ENCODE results near the gene THSD7B. TPM values are rescaled to one million over a fixed set of nuclear protein-coding genes. Genes with fewer than 3 reads are reported as not detected.

The THSD7B gene
- total RNA-seq, 2 donors from 2014 or later: 0.95 to 12.7 TPM

DNA sequence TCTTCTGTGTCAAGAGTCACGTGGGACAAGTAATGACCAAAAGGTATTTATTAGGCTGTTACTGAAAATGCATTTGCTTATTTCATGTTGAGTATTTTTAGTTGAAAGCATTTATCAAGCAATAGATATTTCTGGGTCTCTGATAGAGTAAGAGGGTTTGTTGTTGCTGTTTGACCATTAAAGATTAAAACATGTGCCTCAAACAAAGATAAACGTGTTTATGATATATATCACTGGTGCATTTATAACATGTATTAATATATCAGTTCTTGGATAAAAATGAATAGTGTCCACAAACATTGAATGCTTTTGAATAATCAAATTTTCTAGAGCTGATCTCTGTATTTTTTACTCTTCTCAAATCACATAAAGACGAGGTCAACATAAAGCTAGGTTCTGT lies 467.7 kb downstream of the THSD7B start:
- Histone ChIP-seq H3K4me3 (no peak overlapping the region), H3K27me3 (replicated peaks; ENCODE audit: insufficient read depth) (no peaks in the 10 kb centered on the region), H3K27ac (no peak overlapping the region), H3K4me1 (ENCODE audit: control insufficient read depth in 1 of 2, low read depth in 2 of 2) (peaks cover 10 to 39% of the 10 kb centered on the region in 2 donors), H3K36me3 (no peaks in the 10 kb centered on the region), H3K9me3 (no peaks in the 10 kb centered on the region)
- ATAC-seq (ENCODE audit: insufficient number of reproducible peaks, low FRiP score, low read depth): no peak
- TF ChIP-seq, protein P1, sequence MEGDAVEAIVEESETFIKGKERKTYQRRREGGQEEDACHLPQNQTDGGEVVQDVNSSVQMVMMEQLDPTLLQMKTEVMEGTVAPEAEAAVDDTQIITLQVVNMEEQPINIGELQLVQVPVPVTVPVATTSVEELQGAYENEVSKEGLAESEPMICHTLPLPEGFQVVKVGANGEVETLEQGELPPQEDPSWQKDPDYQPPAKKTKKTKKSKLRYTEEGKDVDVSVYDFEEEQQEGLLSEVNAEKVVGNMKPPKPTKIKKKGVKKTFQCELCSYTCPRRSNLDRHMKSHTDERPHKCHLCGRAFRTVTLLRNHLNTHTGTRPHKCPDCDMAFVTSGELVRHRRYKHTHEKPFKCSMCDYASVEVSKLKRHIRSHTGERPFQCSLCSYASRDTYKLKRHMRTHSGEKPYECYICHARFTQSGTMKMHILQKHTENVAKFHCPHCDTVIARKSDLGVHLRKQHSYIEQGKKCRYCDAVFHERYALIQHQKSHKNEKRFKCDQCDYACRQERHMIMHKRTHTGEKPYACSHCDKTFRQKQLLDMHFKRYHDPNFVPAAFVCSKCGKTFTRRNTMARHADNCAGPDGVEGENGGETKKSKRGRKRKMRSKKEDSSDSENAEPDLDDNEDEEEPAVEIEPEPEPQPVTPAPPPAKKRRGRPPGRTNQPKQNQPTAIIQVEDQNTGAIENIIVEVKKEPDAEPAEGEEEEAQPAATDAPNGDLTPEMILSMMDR (IDR thresholded peaks at IDR 0.05): no peak
- no peak for DNase-seq (ENCODE audit: low spot score)

DNA sequence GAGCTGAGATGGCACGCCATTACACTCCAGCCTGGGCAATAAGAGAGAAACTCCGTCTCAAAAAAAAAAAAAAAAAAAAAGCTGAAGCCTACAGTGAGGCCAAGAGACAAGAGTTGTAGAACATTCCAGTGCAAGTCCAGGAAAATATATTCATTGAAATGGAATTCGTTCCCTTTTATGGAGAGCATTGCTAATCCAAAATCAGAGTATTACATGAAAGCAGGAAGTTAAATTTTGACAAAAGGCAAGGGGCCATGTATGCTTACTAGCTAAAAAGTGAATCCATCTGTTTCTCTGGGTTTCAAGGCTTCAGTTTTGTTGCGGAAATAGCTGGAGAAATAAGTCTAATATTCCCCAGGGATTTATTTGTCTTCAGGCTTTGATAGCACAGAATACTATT lies 471.7 kb downstream of the THSD7B start:
- no peaks in the 10 kb centered on the region for H3K36me3 ChIP-seq
- peak overlapping the region; percentile 80 to 84 for H3K27ac ChIP-seq
- H3K9me3 ChIP-seq: no peaks in the 10 kb centered on the region
- H3K27me3 ChIP-seq (replicated peaks; ENCODE audit: insufficient read depth): no peaks in the 10 kb centered on the region
- ATAC-seq (ENCODE audit: insufficient number of reproducible peaks, low FRiP score, low read depth) (peak; percentile 93), DNase-seq (ENCODE audit: low spot score) (no peak)
- no peak overlapping the region for H3K4me3 ChIP-seq
- TF ChIP-seq, protein P1 (IDR thresholded peaks at IDR 0.05): no peak
- peaks cover 4 to 29% of the 10 kb centered on the region in 2 donors for H3K4me1 ChIP-seq (ENCODE audit: control insufficient read depth in 1 of 2, low read depth in 2 of 2)

DNA sequence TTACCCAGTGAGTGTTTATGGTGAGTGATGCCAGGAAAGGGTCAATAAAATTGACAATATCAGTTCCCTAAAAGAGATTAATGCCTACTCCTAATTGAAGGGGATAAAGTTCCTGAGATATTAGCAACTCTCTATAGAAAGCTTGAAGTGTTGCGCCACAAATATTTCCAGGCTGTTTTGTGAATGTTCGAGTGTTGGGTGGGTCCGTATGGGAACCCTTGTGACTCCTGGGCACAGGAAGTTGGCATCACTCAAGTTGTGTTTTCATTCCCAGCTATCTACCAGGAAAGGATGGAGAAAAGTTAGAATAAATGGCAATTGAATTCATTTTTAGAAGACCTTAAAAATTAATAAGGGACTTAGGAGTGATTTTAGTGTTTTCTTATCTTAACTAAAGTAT lies 472.7 kb downstream of the THSD7B start:
- TF ChIP-seq, protein P1 (IDR thresholded peaks at IDR 0.05): no peak
- no peaks in the 10 kb centered on the region for H3K9me3 ChIP-seq
- no peak overlapping the region for H3K4me3 ChIP-seq
- H3K27ac ChIP-seq: peak overlapping the region; percentile 80 to 84
- DNase-seq (ENCODE audit: low spot score) (no peak), ATAC-seq (ENCODE audit: insufficient number of reproducible peaks, low FRiP score, low read depth) (no peak)
- H3K4me1 ChIP-seq (ENCODE audit: control insufficient read depth in 1 of 2, low read depth in 2 of 2): peaks cover 4 to 25% of the 10 kb centered on the region in 2 donors
- no peaks in the 10 kb centered on the region for H3K27me3 ChIP-seq (replicated peaks; ENCODE audit: insufficient read depth)
- no peaks in the 10 kb centered on the region for H3K36me3 ChIP-seq

DNA sequence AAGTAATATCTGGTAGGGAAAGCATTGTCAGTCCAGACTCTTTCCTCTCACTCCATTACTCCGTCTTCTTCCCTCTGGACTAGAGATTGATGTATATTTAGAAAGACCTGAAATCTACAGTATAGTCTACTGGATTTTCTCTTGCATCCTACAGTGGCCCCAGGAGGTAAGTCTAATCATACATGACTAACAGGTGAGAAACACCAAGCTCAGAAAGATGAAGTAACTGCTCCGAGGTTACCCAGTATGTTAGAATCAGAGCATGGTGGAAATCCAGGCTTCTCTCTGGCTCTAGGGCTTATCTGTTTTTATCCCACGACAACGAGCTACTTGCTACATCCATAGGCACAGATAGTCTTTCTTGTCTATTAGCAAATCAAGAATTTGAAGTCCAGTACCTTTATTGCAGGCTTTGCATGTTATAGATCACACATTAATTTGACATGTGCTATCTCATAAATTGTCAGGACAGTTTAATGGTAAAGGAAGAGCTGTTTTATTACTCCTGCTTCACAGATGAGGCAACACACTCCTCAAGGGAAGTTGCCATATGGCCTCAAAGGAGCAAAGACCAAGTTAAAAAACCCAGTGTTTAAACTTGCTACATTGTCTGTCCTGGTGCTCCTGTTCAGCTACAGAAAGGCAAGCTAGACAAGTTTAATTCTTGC lies 484.3 kb downstream of the THSD7B start:
- H3K27me3 ChIP-seq (replicated peaks; ENCODE audit: insufficient read depth): no peaks in the 10 kb centered on the region
- H3K4me3 ChIP-seq: no peak overlapping the region
- H3K4me1 ChIP-seq (ENCODE audit: control insufficient read depth in 1 of 2, low read depth in 2 of 2): peaks cover 13 to 17% of the 10 kb centered on the region in 2 donors
- TF ChIP-seq, protein P1 (IDR thresholded peaks at IDR 0.05): no peak
- H3K36me3 ChIP-seq: no peaks in the 10 kb centered on the region
- no peak overlapping the region for H3K27ac ChIP-seq
- H3K9me3 ChIP-seq: no peaks in the 10 kb centered on the region
- DNase-seq (ENCODE audit: low spot score) (no peak), ATAC-seq (ENCODE audit: insufficient number of reproducible peaks, low FRiP score, low read depth) (no peak)

DNA sequence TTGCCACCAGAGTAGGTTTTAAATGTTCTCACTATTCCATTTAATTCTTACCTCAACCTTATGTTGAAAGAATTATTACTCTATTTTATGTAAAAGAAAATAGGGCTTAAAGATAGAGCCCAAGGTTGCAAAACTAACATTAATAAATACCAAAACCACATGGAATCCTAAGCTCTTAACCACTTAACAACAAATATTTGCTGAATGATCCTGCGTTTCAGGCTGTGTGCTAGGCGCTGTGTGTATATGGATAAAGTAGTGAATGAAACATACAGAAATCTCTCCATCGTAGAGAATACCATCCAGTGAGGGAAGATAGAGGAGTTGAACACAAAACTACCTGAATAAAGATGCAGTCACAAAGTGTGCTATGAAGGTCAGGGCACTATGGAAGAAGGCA lies 485.1 kb downstream of the THSD7B start:
- H3K9me3 ChIP-seq: no peaks in the 10 kb centered on the region
- TF ChIP-seq, protein P1 (IDR thresholded peaks at IDR 0.05): no peak
- no peaks in the 10 kb centered on the region for H3K36me3 ChIP-seq
- no peak overlapping the region for H3K4me3 ChIP-seq
- no peaks in the 10 kb centered on the region for H3K27me3 ChIP-seq (replicated peaks; ENCODE audit: insufficient read depth)
- no peak overlapping the region for H3K27ac ChIP-seq
- no peak for DNase-seq (ENCODE audit: low spot score)
- H3K4me1 ChIP-seq (ENCODE audit: control insufficient read depth in 1 of 2, low read depth in 2 of 2): peaks cover 13 to 17% of the 10 kb centered on the region in 2 donors
- no peak for ATAC-seq (ENCODE audit: insufficient number of reproducible peaks, low FRiP score, low read depth)
